K562 (cell line): ENCODE data around the gene FAM131C. TPM values are rescaled to one million over a fixed set of nuclear protein-coding genes. Genes with fewer than 3 reads are reported as not detected.
A peak's percentile ranks its signal among the peaks of the same experiment; 100 is the strongest.

ENCODE experiments used
- ARID2 ChIP-seq: fragments of 450-650 bp; IDR thresholded peaks from 2 replicates; pipeline ENCODE4 v1.6.1; 2017; ENCODE audit warnings: antibody characterized with exemption, mild to moderate bottlenecking
- ATF3 ChIP-seq, 2 experiments: fragments of 450-650 bp in 1 of 2; sonication (generic) in 1 of 2; formaldehyde crosslinking in 1 of 2; IDR thresholded peaks in 1 of 2; conservative IDR thresholded peaks in 1 of 2; 2 replicates each; pipeline versions ENCODE4 v1.6.1 to v1.8.1; 2016 to 2023; ENCODE audit warnings: mild to moderate bottlenecking in 2 of 2, moderate library complexity in 2 of 2, inconsistent platforms in 1 of 2, missing genetic modification reagents in 1 of 2
- ATF7 ChIP-seq: fragments of 450-650 bp; IDR thresholded peaks from 2 replicates; pipeline ENCODE4 v1.7.1; 2014; ENCODE audit warnings: mild to moderate bottlenecking, moderate library complexity
- CHD2 ChIP-seq: IDR thresholded peaks from 2 replicates; pipeline ENCODE4 v1.6.1; 2011; ENCODE audit warnings: low read depth, low read length
- DACH1 ChIP-seq: fragments of 450-650 bp; IDR thresholded peaks from 2 replicates; pipeline ENCODE4 v1.6.1; 2018; ENCODE audit not compliant: partially characterized antibody
- EHMT2 ChIP-seq: fragments of 450-650 bp; IDR thresholded peaks from 2 replicates; pipeline ENCODE4 v1.6.1; 2018; ENCODE audit warnings: antibody characterized with exemption
- EP300 ChIP-seq: IDR thresholded peaks from 2 replicates; pipeline ENCODE4 v1.6.1; 2012; ENCODE audit warnings: low read length, improper control_type of control experiment
- ETV5 ChIP-seq: sonication (generic); formaldehyde crosslinking; IDR thresholded peaks from 2 replicates; pipeline ENCODE4 v1.4.0; 2020; ENCODE audit warnings: low read depth, mild to moderate bottlenecking, missing genetic modification reagents
- FOXK2 ChIP-seq, 2 experiments: fragments of 450-650 bp; IDR thresholded peaks in 1 of 2; conservative IDR thresholded peaks in 1 of 2; 2 replicates each; pipeline ENCODE4 v1.6.1; 2016; ENCODE audit warnings: low read depth in 2 of 2, mild to moderate bottlenecking in 1 of 2
- FOXP1 ChIP-seq: sonication (generic); formaldehyde crosslinking; IDR thresholded peaks from 2 replicates; pipeline ENCODE4 v1.8.0; 2022; ENCODE audit warnings: mild to moderate bottlenecking, missing genetic modification reagents
- HDAC1 ChIP-seq, 2 experiments: fragments of 450-650 bp; IDR thresholded peaks; 2 replicates each; pipeline ENCODE4 v1.6.1; 2016 to 2017; ENCODE audit warnings: inconsistent platforms in 1 of 2, mild to moderate bottlenecking in 1 of 2, moderate library complexity in 1 of 2
- JUND ChIP-seq, 2 experiments: IDR thresholded peaks; 2 replicates in 1 of 2; 3 replicates in 1 of 2; pipeline ENCODE4 v1.6.1; 2011; ENCODE audit warnings: borderline replicate concordance in 2 of 2, low read depth in 2 of 2, low read length in 2 of 2, improper control_type of control experiment in 1 of 2, missing biosample characterization in 1 of 2, missing genetic modification characterization in 1 of 2, missing genetic modification reagents in 1 of 2
- MAFK ChIP-seq: IDR thresholded peaks from 2 replicates; pipeline ENCODE4 v1.6.1; 2011; ENCODE audit warnings: low read length, improper control_type of control experiment
- PCBP2 ChIP-seq: fragments of 200-400 bp; formaldehyde crosslinking; IDR thresholded peaks from 2 replicates; pipeline ENCODE4 v1.6.1; 2018; ENCODE audit warnings: low read length, low read depth, mild to moderate bottlenecking, moderate library complexity; ENCODE audit not compliant: poor library complexity, severe bottlenecking
- SAFB2 ChIP-seq: fragments of 200-400 bp; formaldehyde crosslinking; IDR thresholded peaks from 2 replicates; pipeline ENCODE4 v1.6.1; 2018; ENCODE audit warnings: borderline replicate concordance, low read length, low read depth, moderate library complexity; ENCODE audit not compliant: severe bottlenecking
- SIN3B ChIP-seq: fragments of 450-650 bp; IDR thresholded peaks from 2 replicates; pipeline ENCODE4 v1.6.1; 2017; ENCODE audit warnings: low read depth, mild to moderate bottlenecking, moderate library complexity
- SP1 ChIP-seq: sonication (generic); formaldehyde crosslinking; IDR thresholded peaks from 2 replicates; pipeline ENCODE4 v1.8.1; 2022; ENCODE audit warnings: mild to moderate bottlenecking, missing genetic modification reagents
- STAT5A ChIP-seq: IDR thresholded peaks from 2 replicates; pipeline ENCODE4 v1.6.1; 2012; ENCODE audit warnings: low read length, inconsistent platforms, borderline replicate concordance
- TCFL5 ChIP-seq: fragments of 250-450 bp; sonication (Bioruptor Pico); conservative IDR thresholded peaks from 2 replicates; pipeline ENCODE4 v1.6.1; 2021; ENCODE audit warnings: mild to moderate bottlenecking, moderate library complexity, matching md5 sums
- USF2 ChIP-seq: sonication (generic); formaldehyde crosslinking; IDR thresholded peaks from 2 replicates; pipeline ENCODE4 v1.5.0; 2020; ENCODE audit warnings: missing genetic modification reagents
- ZNF133 ChIP-seq: fragments of 250-450 bp; sonication (Bioruptor Pico); IDR thresholded peaks from 2 replicates; pipeline ENCODE4 v1.4.0; 2020; ENCODE audit warnings: mild to moderate bottlenecking
- ZNF24 ChIP-seq: fragments of 450-650 bp; IDR thresholded peaks from 2 replicates; pipeline ENCODE4 v1.6.1; 2016
- ZNF830 ChIP-seq: fragments of 250-450 bp; sonication (Bioruptor Pico); IDR thresholded peaks from 2 replicates; pipeline ENCODE4 v1.5.0; 2021; ENCODE audit warnings: mild to moderate bottlenecking
- polyA plus RNA-seq, 8 experiments: library from polyadenylated mRNA; depleted of rRNA in 4 of 8; stranded (reverse) in 5 of 8; unstranded in 3 of 8; fragments of >200 nt; fragmentation: Nextera tagmentation in 2 of 8; fragmentation: Illumina TruSeq in 1 of 8; extraction: Ambion mirVana in 2 of 8; extraction: Trizol in 1 of 8; gene quantifications; 2 replicates each; pipeline versions ENCODE4 v1.2.1 to v1.2.3, GENCODE V29; 2011 to 2014; ENCODE audit warnings: inconsistent platforms in 1 of 8, missing spikeins in 1 of 8
- total RNA-seq, 7 experiments: library from RNA; depleted of rRNA in 6 of 7; stranded (reverse); fragments of >200 nt in 6 of 7; fragmentation: Illumina TruSeq in 2 of 7; extraction: Trizol in 2 of 7; gene quantifications; 2 replicates each; pipeline versions ENCODE4 v1.2.1 to v1.2.3, GENCODE V29; 2011 to 2021; ENCODE audit warnings: low replicate concordance in 1 of 7

FAM131C gene
- total and polyA plus RNA-seq, 9 of the 15 experiments (the other 6 are each of a cell fraction or from before 2014, with no cell fraction given), result 0.10 to 0.29 (median 0.16) TPM; not detected in 6

DNA sequence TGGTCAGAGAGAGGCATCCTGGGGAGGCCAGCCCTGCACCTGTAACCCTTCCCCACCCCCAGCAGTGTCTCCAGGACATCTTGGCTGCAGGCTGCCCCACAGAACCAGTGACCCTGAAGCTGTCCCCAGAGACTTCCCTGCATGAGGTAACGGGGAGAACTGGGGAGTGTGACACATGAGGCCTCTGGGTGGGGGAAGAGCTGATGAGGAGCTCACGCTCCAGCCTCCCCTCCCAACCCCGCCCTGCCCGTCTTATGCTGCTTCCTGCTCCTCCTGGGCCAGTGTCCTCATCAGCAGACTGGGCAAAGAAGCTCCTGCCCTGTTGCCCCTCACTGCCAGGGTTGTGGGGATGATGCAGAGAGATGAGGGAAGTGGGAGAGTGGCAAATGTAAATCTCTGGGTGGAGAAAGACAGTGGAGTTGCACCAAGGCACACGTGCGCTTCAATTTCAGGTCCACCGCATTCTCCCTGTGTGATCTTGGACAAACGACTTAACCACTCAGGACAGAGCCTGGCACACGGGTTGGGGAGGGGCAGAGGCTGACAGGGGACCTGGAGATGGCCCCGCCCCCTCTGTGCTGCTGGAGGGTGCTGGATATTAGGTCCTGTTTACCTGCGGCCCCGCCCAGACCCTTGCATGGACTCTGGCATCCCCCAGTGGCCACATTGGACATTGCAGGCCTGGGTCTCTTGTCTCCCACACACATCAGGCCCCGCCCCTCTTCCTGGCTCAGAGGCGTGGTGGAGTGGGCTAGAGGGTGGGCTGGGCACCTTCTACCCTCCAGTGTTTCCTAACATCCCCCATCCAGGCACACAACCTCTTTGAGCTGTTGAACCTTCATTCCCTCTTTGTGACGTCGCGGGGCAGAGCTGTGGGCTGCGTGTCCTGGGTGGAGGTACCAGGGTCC, 17.6 kb downstream of the FAM131C start (continued):
- peak; percentile 16; the same call in 1 of the 2 replicates for TF ChIP-seq EHMT2
- peak; percentile 40 for TF ChIP-seq DACH1
- TF ChIP-seq SP1 (CRISPR knock-in tag), result peak; percentile 99
- peak; percentile 44 for TF ChIP-seq EP300
- TF ChIP-seq FOXP1 (CRISPR knock-in tag), result no peak
- TF ChIP-seq PCBP2, result no peak
- TF ChIP-seq SIN3B, result no peak
- TF ChIP-seq ZNF24, result no peak
- TF ChIP-seq MAFK, result peak; percentile 18; the same call in 1 of the 2 replicates
- TF ChIP-seq ATF7, result peak; percentile 44; the same call in 1 of the 2 replicates
- TF ChIP-seq USF2 (CRISPR knock-in tag), result no peak
- TF ChIP-seq HDAC1 (IDR thresholded peaks at IDR 0.05), result 0 out of 4 replicates have a peak, but pooled peaks of 1 of the 2 experiments have one; percentile 59
- peak; percentile 48; the same call in 1 of the 2 replicates for TF ChIP-seq ETV5
- 0 out of 2 replicates have a peak, but pooled peaks have one; percentile 20 for TF ChIP-seq CHD2
- no peak for TF ChIP-seq SAFB2
- no peak for TF ChIP-seq ZNF133
- TF ChIP-seq FOXK2 (conservative IDR thresholded peaks at IDR 0.05 in 1 of 2, IDR thresholded peaks at IDR 0.05 in 1 of 2; ENCODE audit: low read depth in 2 of 2), result peak; percentile 98 to 99
- no peak for TF ChIP-seq TCFL5 (CRISPR knock-in tag)
- peak; percentile 59; the same call in 1 of the 2 replicates for TF ChIP-seq ATF3 (IDR thresholded peaks at IDR 0.05)
- TF ChIP-seq ATF3 (CRISPR knock-in tag; conservative IDR thresholded peaks at IDR 0.05), result 0 out of 2 replicates have a peak, but pooled peaks have one; percentile 30
- peak; percentile 91 for TF ChIP-seq ARID2
- TF ChIP-seq ZNF830, result no peak
- no peak for TF ChIP-seq STAT5A
- TF ChIP-seq JUND (IDR thresholded peaks at IDR 0.05; ENCODE audit: borderline replicate concordance, low read depth, low read length), result peak; percentile 58; the same call in 1 of the 2 replicates
- TF ChIP-seq JUND (tag; IDR thresholded peaks at IDR 0.05; ENCODE audit: borderline replicate concordance, low read depth, low read length), result no peak; the same call in 2 of the 3 replicates
